ENCODE results near the gene TEKT1.

The TEKT1 gene

GRCh38 chr17:6757747-6758146, 73.8 kb downstream of the TEKT1 start:
- TF ChIP-seq, protein P1, sequence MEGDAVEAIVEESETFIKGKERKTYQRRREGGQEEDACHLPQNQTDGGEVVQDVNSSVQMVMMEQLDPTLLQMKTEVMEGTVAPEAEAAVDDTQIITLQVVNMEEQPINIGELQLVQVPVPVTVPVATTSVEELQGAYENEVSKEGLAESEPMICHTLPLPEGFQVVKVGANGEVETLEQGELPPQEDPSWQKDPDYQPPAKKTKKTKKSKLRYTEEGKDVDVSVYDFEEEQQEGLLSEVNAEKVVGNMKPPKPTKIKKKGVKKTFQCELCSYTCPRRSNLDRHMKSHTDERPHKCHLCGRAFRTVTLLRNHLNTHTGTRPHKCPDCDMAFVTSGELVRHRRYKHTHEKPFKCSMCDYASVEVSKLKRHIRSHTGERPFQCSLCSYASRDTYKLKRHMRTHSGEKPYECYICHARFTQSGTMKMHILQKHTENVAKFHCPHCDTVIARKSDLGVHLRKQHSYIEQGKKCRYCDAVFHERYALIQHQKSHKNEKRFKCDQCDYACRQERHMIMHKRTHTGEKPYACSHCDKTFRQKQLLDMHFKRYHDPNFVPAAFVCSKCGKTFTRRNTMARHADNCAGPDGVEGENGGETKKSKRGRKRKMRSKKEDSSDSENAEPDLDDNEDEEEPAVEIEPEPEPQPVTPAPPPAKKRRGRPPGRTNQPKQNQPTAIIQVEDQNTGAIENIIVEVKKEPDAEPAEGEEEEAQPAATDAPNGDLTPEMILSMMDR (IDR thresholded peaks at IDR 0.05; ENCODE audit: low read depth, low read length): no peak
- no peak overlapping the region for H3K4me3 ChIP-seq (replicated peaks in 1 of 2; ENCODE audit: low read depth in 2 of 2, low read length in 2 of 2)
- no peak for DNase-seq (ENCODE audit: low read depth in 2 of 2)

DNA sequence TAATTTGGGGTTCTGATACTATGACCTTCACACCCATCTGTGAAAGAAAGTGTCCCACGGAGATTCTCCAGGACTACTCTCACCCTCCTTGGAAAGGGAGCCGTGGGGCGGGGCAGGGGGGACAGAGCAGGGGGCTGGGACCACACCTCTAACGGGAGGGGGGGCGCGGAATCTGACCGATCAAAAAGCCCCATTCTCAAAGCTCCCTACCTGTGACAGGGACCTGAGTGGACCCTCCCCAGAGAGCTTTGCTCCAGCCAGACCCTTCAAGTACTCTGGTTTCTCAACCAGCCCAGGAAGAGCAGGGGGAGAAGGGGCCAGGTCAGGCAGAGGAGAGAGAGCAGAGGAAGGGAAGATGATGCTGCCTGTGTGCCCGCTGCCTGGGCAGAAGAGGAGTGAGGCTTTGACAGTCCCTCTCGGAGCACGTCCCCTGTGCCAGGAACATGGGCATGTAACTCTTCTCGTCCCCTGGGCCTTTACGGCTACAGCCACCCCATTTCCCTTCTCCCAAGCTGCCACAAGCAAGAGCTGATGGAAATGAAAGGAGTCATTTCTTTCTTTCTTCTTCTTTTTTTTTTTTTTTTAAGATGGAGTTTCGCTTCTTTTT, 75.0 kb downstream of the TEKT1 start:
- H3K4me3 ChIP-seq (replicated peaks in 1 of 2; ENCODE audit: low read depth in 2 of 2, low read length in 2 of 2): peak overlapping the region; percentile 48 to 66
- no peak for DNase-seq (ENCODE audit: low read depth in 2 of 2)
- TF ChIP-seq, protein P1 (IDR thresholded peaks at IDR 0.05; ENCODE audit: low read depth, low read length): no peak

- peak within 1 kb of the TSS; percentile 48 to 66 for H3K4me3 ChIP-seq (replicated peaks in 1 of 2; ENCODE audit: low read depth in 2 of 2, low read length in 2 of 2)
- TF ChIP-seq, protein P1 (IDR thresholded peaks at IDR 0.05; ENCODE audit: low read depth, low read length): no peak
- DNase-seq (ENCODE audit: low read depth in 2 of 2): peak; percentile 72 to 77
Measured at GRCh38 chr17:6755731-6756184, 75.8 kb downstream of the TEKT1 start, which contains the start of gene XAF1. XAF1 (plus strand) TSS chr17:6756046; CDS start chr17:6756079, 33 bp downstream.

DNA sequence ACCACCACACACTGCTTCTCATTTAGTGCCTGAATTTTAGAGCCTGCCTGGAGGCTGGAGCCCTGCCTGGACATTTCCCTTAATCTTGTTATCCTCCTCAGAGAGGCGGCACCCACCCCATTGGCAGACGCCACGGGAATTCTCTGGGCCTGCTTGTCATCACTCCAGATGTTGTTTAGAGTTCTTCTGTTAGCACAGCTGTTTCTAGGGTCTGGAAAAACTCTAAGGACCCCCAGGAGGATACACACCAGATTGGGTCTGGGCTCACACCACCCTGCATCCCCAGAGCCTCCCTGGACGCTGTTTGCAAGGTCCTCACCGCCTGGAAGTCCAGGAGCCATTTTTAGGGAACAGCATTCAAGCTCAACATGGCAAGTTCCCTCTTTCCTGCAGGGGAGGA, 76.2 kb downstream of the TEKT1 start:
- peak overlapping the region; percentile 48 to 66 for H3K4me3 ChIP-seq (replicated peaks in 1 of 2; ENCODE audit: low read depth in 2 of 2, low read length in 2 of 2)
- TF ChIP-seq, protein P1 (IDR thresholded peaks at IDR 0.05; ENCODE audit: low read depth, low read length): no peak
- peak; percentile 61 to 84 for DNase-seq (ENCODE audit: low read depth in 2 of 2)

- no peak overlapping the region for H3K4me3 ChIP-seq (replicated peaks in 1 of 2; ENCODE audit: low read depth in 2 of 2, low read length in 2 of 2)
- TF ChIP-seq, protein P1 (IDR thresholded peaks at IDR 0.05; ENCODE audit: low read depth, low read length): no peak
- DNase-seq (ENCODE audit: low read depth in 2 of 2): no peak
Measured at GRCh38 chr17:6753546-6753945, 78.0 kb downstream of the TEKT1 start.

DNA sequence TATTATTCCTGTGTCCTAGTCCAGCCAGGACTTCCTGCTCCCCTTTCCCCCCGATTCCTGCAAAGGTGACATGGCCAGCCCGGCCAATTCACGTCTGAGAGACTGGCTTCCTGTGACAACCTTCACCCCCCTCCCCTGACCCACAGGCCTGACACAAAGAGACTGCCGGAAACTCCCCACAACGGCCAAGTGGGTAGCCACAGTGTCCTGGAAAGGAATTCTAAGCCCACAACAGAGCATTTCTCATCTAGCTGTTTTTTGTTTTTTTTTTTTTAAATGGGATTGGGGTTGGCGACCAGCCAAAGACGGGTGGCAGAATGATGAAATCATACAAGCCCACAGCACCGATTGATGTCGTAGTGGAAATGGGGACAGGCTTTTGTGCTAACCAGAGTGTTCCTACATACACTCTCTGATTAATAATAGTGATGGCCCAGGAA, 78.5 kb downstream of the TEKT1 start:
- peak; percentile 85 to 96 for DNase-seq (ENCODE audit: low read depth in 2 of 2)
- TF ChIP-seq, protein P1 (IDR thresholded peaks at IDR 0.05; ENCODE audit: low read depth, low read length): no peak
- no peak overlapping the region for H3K4me3 ChIP-seq (replicated peaks in 1 of 2; ENCODE audit: low read depth in 2 of 2, low read length in 2 of 2)
